RPMI8226 (cell line): ENCODE results near the gene NPW.

ENCODE experiments used
- DNase-seq: peaks from one replicate; pipeline ENCODE4 v3.0.0-alpha.2; 2015

NPW gene

GRCh38 chr16:2056077-2056476, 36.5 kb downstream of the NPW start:
- no peak for DNase-seq

GRCh38 chr16:2056681-2057407, 37.3 kb downstream of the NPW start:
- no peak for DNase-seq

- DNase-seq = no peak
Observed at GRCh38 chr16:2057438-2057837, 37.9 kb downstream of the NPW start.

GRCh38 chr16:2058420-2058819, 38.8 kb downstream of the NPW start:
- DNase-seq = no peak

GRCh38 chr16:2058872-2059271, 39.3 kb downstream of the NPW start:
- no peak for DNase-seq

GRCh38 chr16:2060346-2060745, 40.8 kb downstream of the NPW start:
- no peak for DNase-seq

GRCh38 chr16:2061023-2061422, 41.4 kb downstream of the NPW start:
- DNase-seq = no peak

- no peak for DNase-seq
Observed at GRCh38 chr16:2061526-2061925, 41.9 kb downstream of the NPW start.

GRCh38 chr16:2062801-2063200, 43.2 kb downstream of the NPW start:
- no peak for DNase-seq

GRCh38 chr16:2063861-2064260, 44.3 kb downstream of the NPW start:
- no peak for DNase-seq

- no peak for DNase-seq
Observed at GRCh38 chr16:2064368-2064945, 44.9 kb downstream of the NPW start.

GRCh38 chr16:2066139-2066538, 46.6 kb downstream of the NPW start:
- no peak for DNase-seq
